Measurements from ENCODE around the gene PHF10. TPM values are rescaled to one million over a fixed set of nuclear protein-coding genes. Genes with fewer than 3 reads are reported as not detected.

The PHF10 gene
- total RNA-seq, 2 donors from 2014 or later = 38.4 to 62.3 TPM

DNA sequence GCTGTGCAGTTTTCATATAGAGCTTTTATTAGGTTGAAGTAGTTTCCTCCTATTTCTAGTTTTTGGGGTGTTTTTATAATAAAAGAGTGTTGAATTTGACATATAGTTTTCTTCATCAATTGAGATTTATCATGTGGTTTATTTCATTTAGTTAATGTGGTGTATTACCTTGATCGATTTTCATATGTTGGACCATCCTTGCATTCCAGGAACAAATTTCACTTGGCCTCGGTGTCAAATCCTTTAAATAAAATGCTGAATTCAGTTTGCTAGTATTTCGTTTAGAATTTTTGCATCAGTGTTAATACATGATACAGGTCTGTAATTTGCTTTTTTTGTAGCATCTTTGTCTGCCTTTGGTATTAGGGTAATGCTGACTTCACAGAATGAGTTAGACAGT lies 21.1 kb upstream of the PHF10 start:
- H3K36me3 ChIP-seq = no peaks in the 10 kb centered on the region
- no peak overlapping the region for H3K27ac ChIP-seq
- no peaks in the 10 kb centered on the region for H3K9me3 ChIP-seq
- no peak overlapping the region for H3K4me3 ChIP-seq
- no peaks in the 10 kb centered on the region for H3K27me3 ChIP-seq (replicated peaks; ENCODE audit: insufficient read depth)
- no peak for TF ChIP-seq CTCF (IDR thresholded peaks at IDR 0.05)
- DNase-seq (ENCODE audit: low spot score) (no peak), ATAC-seq (ENCODE audit: insufficient number of reproducible peaks, low FRiP score, low read depth) (no peak)
- peaks cover 4 to 6% of the 10 kb centered on the region in 2 donors for H3K4me1 ChIP-seq (ENCODE audit: control insufficient read depth in 1 of 2, low read depth in 2 of 2)

- Histone ChIP-seq H3K9me3 (no peaks in the 10 kb centered on the region), H3K4me1 (ENCODE audit: control insufficient read depth in 1 of 2, low read depth in 2 of 2) (no peaks in the 10 kb centered on the region), H3K36me3 (no peaks in the 10 kb centered on the region), H3K27ac (no peak overlapping the region), H3K27me3 (replicated peaks; ENCODE audit: insufficient read depth) (no peaks in the 10 kb centered on the region), H3K4me3 (no peak overlapping the region)
- DNase-seq (ENCODE audit: low spot score) (no peak), ATAC-seq (ENCODE audit: insufficient number of reproducible peaks, low FRiP score, low read depth) (no peak)
- no peak for TF ChIP-seq CTCF (IDR thresholded peaks at IDR 0.05)
Measured at GRCh38 chr6:169741344-169741743, 17.0 kb upstream of the PHF10 start.

DNA sequence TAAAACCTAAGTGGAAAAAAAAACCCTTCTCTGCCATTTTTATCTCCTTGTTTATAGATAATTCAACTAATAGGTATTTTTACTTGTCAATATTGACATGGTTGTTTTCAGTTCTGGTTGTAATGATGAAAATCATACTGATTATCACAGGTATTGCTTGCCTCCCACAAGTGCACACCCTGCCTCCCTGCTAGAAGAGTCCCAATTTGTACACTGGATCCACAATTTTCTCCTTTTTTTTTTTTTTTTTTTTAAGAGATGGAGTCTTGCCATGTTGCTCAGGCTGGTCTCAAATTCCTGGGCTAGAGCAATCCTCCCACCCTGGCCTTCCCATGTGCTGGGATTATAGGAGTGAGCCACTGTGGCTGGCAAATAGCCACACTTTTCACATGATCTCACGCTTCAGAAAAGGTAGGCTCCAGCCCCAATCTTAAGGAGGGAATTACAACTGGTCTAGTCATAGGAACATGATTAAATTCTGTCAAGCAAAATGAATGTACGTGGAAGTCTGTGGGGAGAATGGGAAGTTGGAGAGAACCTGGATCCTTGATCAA lies 14.8 kb upstream of the PHF10 start:
- Histone ChIP-seq H3K4me3 (no peak overlapping the region), H3K27ac (no peak overlapping the region), H3K36me3 (no peaks in the 10 kb centered on the region), H3K9me3 (no peaks in the 10 kb centered on the region), H3K27me3 (replicated peaks; ENCODE audit: insufficient read depth) (no peaks in the 10 kb centered on the region), H3K4me1 (ENCODE audit: control insufficient read depth in 1 of 2, low read depth in 2 of 2) (no peaks in the 10 kb centered on the region)
- TF ChIP-seq CTCF (IDR thresholded peaks at IDR 0.05) = no peak
- DNase-seq (ENCODE audit: low spot score) = no peak
- no peak for ATAC-seq (ENCODE audit: insufficient number of reproducible peaks, low FRiP score, low read depth)

DNA sequence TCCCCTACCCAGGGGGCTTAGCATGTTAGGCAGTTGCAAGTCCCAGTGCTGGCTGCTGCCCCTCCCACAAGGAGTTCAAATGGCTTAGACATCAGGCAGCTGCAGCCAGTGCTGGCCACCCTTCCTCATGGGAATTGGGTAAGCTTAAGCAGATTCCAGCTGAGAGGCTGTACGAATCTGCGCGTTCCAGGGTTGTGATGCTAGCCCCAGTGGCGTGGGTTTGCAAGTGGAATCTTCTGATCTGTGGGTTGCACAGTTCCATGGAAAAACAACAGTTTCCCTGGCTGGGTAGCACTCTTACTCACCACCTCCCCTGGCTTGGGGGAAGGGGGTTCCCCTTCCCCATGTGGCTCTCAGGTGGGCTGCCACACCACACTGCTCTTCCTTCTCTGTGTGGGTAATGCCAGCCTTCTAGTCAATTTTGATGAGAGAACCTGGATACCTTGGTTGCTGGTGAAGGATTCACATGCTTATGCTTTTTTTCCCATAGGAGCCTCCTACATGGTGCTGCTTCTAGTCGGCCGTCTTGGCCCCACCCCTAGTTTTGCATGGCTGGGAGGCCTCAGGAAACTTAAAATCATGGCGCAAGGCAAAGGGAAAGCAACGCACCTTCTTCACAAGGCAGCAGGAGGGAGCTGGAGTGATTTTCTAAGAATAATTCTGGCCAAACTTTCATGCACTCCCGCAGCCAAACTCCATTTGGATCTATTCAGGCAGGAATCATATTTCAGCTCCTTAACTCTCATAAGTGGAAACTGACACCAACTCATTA lies 14.1 kb upstream of the PHF10 start:
- no peak for TF ChIP-seq CTCF (IDR thresholded peaks at IDR 0.05)
- ATAC-seq (ENCODE audit: insufficient number of reproducible peaks, low FRiP score, low read depth) = no peak
- H3K27ac ChIP-seq = no peak overlapping the region

DNA sequence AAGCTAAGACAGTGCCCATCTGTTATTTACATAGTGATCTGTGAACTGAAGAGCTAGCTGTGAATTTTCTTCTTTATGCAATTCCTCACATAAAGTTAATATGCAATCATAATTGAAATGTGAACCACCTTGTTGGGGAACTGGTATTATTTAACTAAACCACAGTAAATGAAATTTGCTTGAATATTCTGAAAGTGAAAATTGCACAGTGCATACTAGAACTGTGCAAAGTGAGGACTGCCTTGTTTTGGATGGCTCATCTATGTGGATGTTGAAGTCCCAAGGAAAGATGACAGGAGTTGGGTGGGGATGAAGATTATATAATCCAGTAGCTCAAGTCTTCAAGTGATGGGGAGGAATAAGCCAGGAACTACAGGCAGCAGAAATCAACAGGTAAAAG lies 5.7 kb upstream of the PHF10 start:
- no peak for ATAC-seq (ENCODE audit: insufficient number of reproducible peaks, low FRiP score, low read depth)

More for the DNA sequence above, 14.1 kb upstream of the PHF10 start:
- DNase-seq (ENCODE audit: low spot score) = no peak
- Histone ChIP-seq H3K9me3 (no peaks in the 10 kb centered on the region), H3K4me3 (no peak overlapping the region), H3K4me1 (ENCODE audit: control insufficient read depth in 1 of 2, low read depth in 2 of 2) (no peaks in the 10 kb centered on the region), H3K36me3 (no peaks in the 10 kb centered on the region), H3K27me3 (replicated peaks; ENCODE audit: insufficient read depth) (no peaks in the 10 kb centered on the region)

More for the DNA sequence above, 5.7 kb upstream of the PHF10 start:
- Histone ChIP-seq H3K9me3 (no peaks in the 10 kb centered on the region), H3K27ac (no peak overlapping the region), H3K4me1 (ENCODE audit: control insufficient read depth in 1 of 2, low read depth in 2 of 2) (peaks cover 0 to 4% of the 10 kb centered on the region in 2 donors), H3K36me3 (no peaks in the 10 kb centered on the region), H3K4me3 (no peak overlapping the region), H3K27me3 (replicated peaks; ENCODE audit: insufficient read depth) (no peaks in the 10 kb centered on the region)
- TF ChIP-seq CTCF (IDR thresholded peaks at IDR 0.05) = no peak
- no peak for DNase-seq (ENCODE audit: low spot score)
